SK-N-MC (cell line): ENCODE measurements around the gene PLSCR3.

Experiments used
- EZH2 ChIP-seq: fragments of 200-600 bp; sonication (generic); IDR thresholded peaks from one replicate; pipeline ENCODE4 v1.6.1; 2017; ENCODE audit warnings: antibody characterized with exemption
- POLR2AphosphoS5 ChIP-seq: IDR thresholded peaks from 2 replicates; pipeline ENCODE4 v1.6.1; 2012; ENCODE audit warnings: mild to moderate bottlenecking, low read depth, low read length, borderline replicate concordance

- TF ChIP-seq EZH2 (no peak), POLR2AphosphoS5 (no peak)
These were observed 20.0 kb downstream of the PLSCR3 start for GRCh38 chr17:7374353-7374752.
